ENCODE results near the gene GCSH. TPM values are rescaled to one million over a fixed set of nuclear protein-coding genes. Genes with fewer than 3 reads are reported as not detected.

GCSH gene
- total RNA-seq, 5 donors from 2014 or later (not counting 1 experiment from before 2014, with no cell fraction given) = 2.8 to 5.4 (median 4.2) TPM

Other genes starting within 250 kb of the GCSH start
- 10 to 100 TPM; 29.9 to 56.1 (median 38.1) TPM for gene CMC2, start 89.5 kb downstream of the GCSH start, total RNA-seq
- 1 to 10 TPM; 1.3 to 9.0 (median 2.8) TPM for gene CENPN, start 89.2 kb downstream of the GCSH start, total RNA-seq
- 10 to 100 TPM; 30.2 to 36.2 (median 31.8) TPM for gene ATMIN, start 60.6 kb downstream of the GCSH start, total RNA-seq
- under 1 TPM in 4 of 5 donors, not detected in 1; 0.26 to 0.96 (median 0.36) TPM for gene C16orf46, start 19.2 kb downstream of the GCSH start, total RNA-seq
- not detected for gene BCO1, start 142.3 kb upstream of the GCSH start, total RNA-seq
- gene GAN, start 218.6 kb upstream of the GCSH start, total RNA-seq = 1 to 10 TPM; 5.4 to 8.1 (median 7.5) TPM

Data from T-cell (primary cell).